ENCODE measurements around the gene USP33.

- TF ChIP-seq CTCF (IDR thresholded peaks at IDR 0.05) (no peak), POLR2A (IDR thresholded peaks at IDR 0.05) (no peak), POLR2AphosphoS5 (IDR thresholded peaks at IDR 0.05) (no peak)
Measured at GRCh38 chr1:77718181-77718580, 41.5 kb downstream of the USP33 start.
